Smooth muscle cell (in vitro differentiated cells): ENCODE results near the gene TEKTIP1. TPM values are rescaled to one million over a fixed set of nuclear protein-coding genes. Genes with fewer than 3 reads are reported as not detected.

ENCODE experiments used
- DNase-seq: peaks from one replicate; lab custom pipeline; 2025; ENCODE audit not compliant: unreplicated experiment; lab: John Stamatoyannopoulos, UW
- H2AFZ ChIP-seq: fragments of 200-600 bp; sonication (generic); 2 replicates; pipeline ENCODE4 v1.6.0; 2016; ENCODE audit warnings: antibody characterized with exemption, low read depth, mild to moderate bottlenecking
- H3F3A ChIP-seq: fragments of 200-600 bp; sonication (generic); 2 replicates; pipeline ENCODE4 v1.6.0; 2017; ENCODE audit warnings: antibody characterized with exemption, low read depth
- H3K27ac ChIP-seq: fragments of 200-600 bp; sonication (generic); 2 replicates; pipeline ENCODE4 v1.5.1; 2016; ENCODE audit warnings: low read depth, mild to moderate bottlenecking
- H3K27me3 ChIP-seq: fragments of 200-600 bp; sonication (generic); 2 replicates; pipeline ENCODE4 v1.6.1; 2016; ENCODE audit warnings: low read depth, mild to moderate bottlenecking
- H3K36me3 ChIP-seq: fragments of 200-600 bp; sonication (generic); 2 replicates; pipeline ENCODE4 v1.5.1; 2016; ENCODE audit warnings: low read depth
- H3K4me1 ChIP-seq: fragments of 200-600 bp; sonication (generic); 2 replicates; pipeline ENCODE4 v1.5.1; 2016; ENCODE audit warnings: low read depth
- H3K4me2 ChIP-seq: fragments of 200-600 bp; sonication (generic); 2 replicates; pipeline ENCODE4 v1.6.0; 2016; ENCODE audit warnings: mild to moderate bottlenecking
- H3K4me3 ChIP-seq: fragments of 200-600 bp; sonication (generic); 2 replicates; pipeline ENCODE4 v1.5.1; 2016; ENCODE audit warnings: mild to moderate bottlenecking
- H3K79me2 ChIP-seq: fragments of 200-600 bp; sonication (generic); 2 replicates; pipeline ENCODE4 v1.6.0; 2016; ENCODE audit warnings: low read depth, mild to moderate bottlenecking
- H3K9ac ChIP-seq: fragments of 200-600 bp; sonication (generic); 2 replicates; pipeline ENCODE4 v1.6.0; 2016; ENCODE audit warnings: low read depth
- H3K9me3 ChIP-seq: fragments of 200-600 bp; sonication (generic); replicated peaks from 2 replicates; pipeline ENCODE4 v1.5.1; 2016; ENCODE audit warnings: low read depth
- H4K20me1 ChIP-seq: fragments of 200-600 bp; sonication (generic); 2 replicates; pipeline ENCODE4 v1.6.0; 2016; ENCODE audit warnings: low read depth
- WGBS: methylation state at CpG from one replicate; pipeline ENCODE4 v1.1.7; 2016; ENCODE audit warnings: low lambda C conversion rate; 5-methylcytosine and 5-hydroxymethylcytosine counted together
- polyA plus RNA-seq: library from polyadenylated mRNA; unstranded; fragments of >200 nt; fragmentation: Nextera tagmentation; extraction: Ambion mirVana; gene quantifications from 2 replicates; pipeline ENCODE4 v1.2.1, GENCODE V29; 2016
- total RNA-seq: library from RNA; depleted of rRNA; stranded (reverse); fragments of >200 nt; gene quantifications from 2 replicates; pipeline ENCODE4 v1.2.3, GENCODE V29; 2014
- TF ChIP-seq, protein P1 (sequence below): fragments of 200-600 bp; sonication (generic); IDR thresholded peaks from 2 replicates; pipeline ENCODE4 v1.5.1; 2017; ENCODE audit warnings: borderline replicate concordance, mild to moderate bottlenecking, antibody characterized with exemption; ENCODE audit not compliant: insufficient read depth, poor library complexity, severe bottlenecking

TEKTIP1 gene
- total and polyA plus RNA-seq, 2 experiments from 2014 or later = 0.62 TPM; not detected in 1

DNA sequence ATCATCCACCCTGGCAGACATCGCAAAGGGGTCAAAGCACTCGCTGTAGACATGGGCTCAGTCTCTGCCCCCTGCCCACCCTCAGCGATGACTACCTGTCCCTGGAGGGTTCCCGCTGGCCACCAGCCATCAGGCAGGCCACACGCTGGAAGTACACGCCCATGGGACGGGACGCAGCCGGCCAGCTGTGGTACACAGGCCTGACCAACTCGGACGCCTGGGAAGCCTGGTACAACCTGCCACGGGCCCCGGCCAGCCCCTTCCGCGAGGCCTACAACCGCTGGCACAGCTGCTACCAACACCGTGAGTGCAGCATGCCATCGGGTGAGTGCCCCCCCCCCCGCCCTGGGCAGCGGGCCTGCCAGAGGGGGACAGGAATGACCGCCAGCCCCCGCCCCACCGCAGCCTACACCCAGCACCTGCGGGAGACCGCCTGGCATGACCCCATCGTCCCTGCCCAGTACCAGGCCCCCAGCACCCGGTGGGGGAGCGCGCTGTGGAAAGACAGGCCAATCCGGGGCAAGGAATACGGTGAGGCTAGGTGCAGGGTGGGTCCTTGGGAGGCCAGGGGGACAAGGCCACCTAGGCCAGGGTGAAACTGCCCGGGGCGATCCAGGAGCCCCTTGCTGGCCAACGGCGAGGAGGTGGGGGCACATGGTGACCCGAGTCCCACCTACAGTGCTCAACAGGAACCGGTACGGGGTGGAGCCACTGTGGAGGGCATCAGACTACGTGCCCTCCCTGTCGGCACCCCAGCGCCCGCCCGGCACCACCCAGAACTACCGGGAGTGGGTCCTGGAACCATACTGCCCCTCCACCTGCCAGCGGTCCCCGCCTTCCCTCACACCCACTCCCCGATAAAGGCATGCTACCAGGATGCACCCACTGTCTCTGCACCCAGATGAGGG, 4.4 kb downstream of the TEKTIP1 start:
- Histone ChIP-seq H3K9ac (no peak overlapping the region), H3K4me3 (no peak overlapping the region), H3K36me3 (no peaks in the 10 kb centered on the region), H4K20me1 (peaks cover 38% of the 10 kb centered on the region), H3F3A (peaks cover 12% of the 10 kb centered on the region), H2AFZ (no peak overlapping the region), H3K9me3 (no peaks in the 10 kb centered on the region), H3K27ac (no peak overlapping the region), H3K79me2 (no peaks in the 10 kb centered on the region), H3K4me2 (no peak overlapping the region), H3K27me3 (no peaks in the 10 kb centered on the region), H3K4me1 (no peaks in the 10 kb centered on the region)
- WGBS = 97% methylated on average over 39 of the region's 47 CpGs
- DNase-seq = no peak
- TF ChIP-seq, protein P1, sequence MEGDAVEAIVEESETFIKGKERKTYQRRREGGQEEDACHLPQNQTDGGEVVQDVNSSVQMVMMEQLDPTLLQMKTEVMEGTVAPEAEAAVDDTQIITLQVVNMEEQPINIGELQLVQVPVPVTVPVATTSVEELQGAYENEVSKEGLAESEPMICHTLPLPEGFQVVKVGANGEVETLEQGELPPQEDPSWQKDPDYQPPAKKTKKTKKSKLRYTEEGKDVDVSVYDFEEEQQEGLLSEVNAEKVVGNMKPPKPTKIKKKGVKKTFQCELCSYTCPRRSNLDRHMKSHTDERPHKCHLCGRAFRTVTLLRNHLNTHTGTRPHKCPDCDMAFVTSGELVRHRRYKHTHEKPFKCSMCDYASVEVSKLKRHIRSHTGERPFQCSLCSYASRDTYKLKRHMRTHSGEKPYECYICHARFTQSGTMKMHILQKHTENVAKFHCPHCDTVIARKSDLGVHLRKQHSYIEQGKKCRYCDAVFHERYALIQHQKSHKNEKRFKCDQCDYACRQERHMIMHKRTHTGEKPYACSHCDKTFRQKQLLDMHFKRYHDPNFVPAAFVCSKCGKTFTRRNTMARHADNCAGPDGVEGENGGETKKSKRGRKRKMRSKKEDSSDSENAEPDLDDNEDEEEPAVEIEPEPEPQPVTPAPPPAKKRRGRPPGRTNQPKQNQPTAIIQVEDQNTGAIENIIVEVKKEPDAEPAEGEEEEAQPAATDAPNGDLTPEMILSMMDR = no peak

DNA sequence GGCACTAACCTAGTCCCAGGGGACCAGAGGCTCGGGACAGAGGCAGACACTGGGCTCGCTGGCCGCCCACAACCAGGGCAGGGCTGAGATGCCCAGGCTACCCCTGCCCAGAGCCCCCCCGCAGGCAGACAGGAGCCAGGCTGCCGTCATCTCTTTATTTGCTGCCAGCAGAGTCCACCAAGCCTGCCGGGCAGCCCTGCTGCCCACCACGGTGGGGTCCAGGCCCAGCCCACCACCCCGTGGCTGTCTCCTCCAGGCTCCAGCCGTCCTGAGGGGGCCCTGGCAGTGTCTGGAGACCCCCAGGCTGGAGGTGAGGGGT, 5.0 kb downstream of the TEKTIP1 start:
- no peak for DNase-seq
- no peaks in the 10 kb centered on the region for H3K36me3 ChIP-seq
- no peak overlapping the region for H3K27ac ChIP-seq
- H3F3A ChIP-seq = peaks cover 12% of the 10 kb centered on the region
- H3K4me3 ChIP-seq = no peak overlapping the region
- H3K79me2 ChIP-seq = no peaks in the 10 kb centered on the region
- H2AFZ ChIP-seq = no peak overlapping the region
- H4K20me1 ChIP-seq = peaks cover 38% of the 10 kb centered on the region
- H3K4me2 ChIP-seq = no peak overlapping the region
- TF ChIP-seq, protein P1 = no peak
- H3K9me3 ChIP-seq = no peaks in the 10 kb centered on the region
- no peaks in the 10 kb centered on the region for H3K4me1 ChIP-seq
- no peaks in the 10 kb centered on the region for H3K27me3 ChIP-seq
- WGBS = 95% methylated on average over 9 of the region's 9 CpGs
- H3K9ac ChIP-seq = no peak overlapping the region

DNA sequence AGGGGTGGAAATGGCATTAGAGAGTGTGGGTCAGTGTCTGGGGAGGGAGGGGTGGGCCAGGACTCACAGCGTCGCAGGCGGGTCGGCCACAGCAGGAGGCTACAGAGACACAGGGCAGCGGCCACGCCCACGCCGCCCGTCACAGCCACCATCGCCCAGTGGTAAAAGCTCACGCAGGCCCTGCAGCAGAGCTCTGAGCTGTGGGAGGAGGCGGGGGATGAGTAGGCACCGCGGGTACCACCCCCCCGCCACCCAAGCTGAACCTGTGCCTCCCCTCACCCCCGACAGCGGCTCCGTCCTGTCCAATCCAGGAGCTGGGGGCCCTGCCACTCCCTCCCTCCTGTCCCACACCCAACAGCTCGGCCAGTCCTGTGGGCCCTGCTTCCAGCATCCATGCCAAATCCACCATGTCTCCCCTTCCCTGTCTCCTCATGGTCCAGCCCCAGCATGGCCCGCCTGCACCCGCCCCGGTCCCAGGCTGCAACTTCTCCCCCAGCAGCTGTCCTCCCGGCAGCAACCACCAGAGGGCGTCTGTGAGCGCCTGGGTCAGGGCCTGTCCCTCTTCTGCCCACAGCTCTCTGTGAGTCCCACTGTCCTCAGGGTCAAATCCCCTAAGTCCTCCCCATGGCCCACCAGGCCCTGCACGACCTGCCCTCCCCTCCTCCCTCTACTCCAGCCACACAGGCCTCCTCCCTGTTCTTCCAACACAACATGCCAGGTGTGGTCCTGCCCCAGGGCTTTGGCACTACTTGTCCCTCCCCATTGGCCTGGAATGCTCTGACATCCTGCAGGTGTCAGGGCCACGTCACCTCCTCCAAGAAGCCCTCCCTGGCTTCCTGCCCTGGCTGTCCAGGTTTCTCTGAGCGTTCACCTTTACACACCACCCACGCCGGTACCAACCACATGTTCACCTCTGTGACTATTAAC, 6.0 kb downstream of the TEKTIP1 start:
- no peaks in the 10 kb centered on the region for H3K27me3 ChIP-seq
- whole genome bisulfite sequencing = 78% methylated on average over 30 of the region's 30 CpGs
- peaks cover 12% of the 10 kb centered on the region for H3F3A ChIP-seq
- no peaks in the 10 kb centered on the region for H3K9me3 ChIP-seq
- H3K79me2 ChIP-seq = no peaks in the 10 kb centered on the region
- peak; percentile 32 for DNase-seq
- H3K36me3 ChIP-seq = no peaks in the 10 kb centered on the region
- no peaks in the 10 kb centered on the region for H3K4me1 ChIP-seq
- no peak overlapping the region for H3K4me3 ChIP-seq
- no peak overlapping the region for H3K27ac ChIP-seq
- H3K4me2 ChIP-seq = no peak overlapping the region
- peaks cover 34% of the 10 kb centered on the region for H4K20me1 ChIP-seq
- TF ChIP-seq, protein P1 = peak; percentile 95
- no peak overlapping the region for H3K9ac ChIP-seq
- no peak overlapping the region for H2AFZ ChIP-seq
